Ammon's horn (tissue), 1 donor: ENCODE results near the gene YPEL2.

Experiments
- DNase-seq: peaks from one replicate; pipeline ENCODE4 v3.0.0-alpha.2; 2016; ENCODE audit warnings: low spot score

Gene YPEL2

DNA sequence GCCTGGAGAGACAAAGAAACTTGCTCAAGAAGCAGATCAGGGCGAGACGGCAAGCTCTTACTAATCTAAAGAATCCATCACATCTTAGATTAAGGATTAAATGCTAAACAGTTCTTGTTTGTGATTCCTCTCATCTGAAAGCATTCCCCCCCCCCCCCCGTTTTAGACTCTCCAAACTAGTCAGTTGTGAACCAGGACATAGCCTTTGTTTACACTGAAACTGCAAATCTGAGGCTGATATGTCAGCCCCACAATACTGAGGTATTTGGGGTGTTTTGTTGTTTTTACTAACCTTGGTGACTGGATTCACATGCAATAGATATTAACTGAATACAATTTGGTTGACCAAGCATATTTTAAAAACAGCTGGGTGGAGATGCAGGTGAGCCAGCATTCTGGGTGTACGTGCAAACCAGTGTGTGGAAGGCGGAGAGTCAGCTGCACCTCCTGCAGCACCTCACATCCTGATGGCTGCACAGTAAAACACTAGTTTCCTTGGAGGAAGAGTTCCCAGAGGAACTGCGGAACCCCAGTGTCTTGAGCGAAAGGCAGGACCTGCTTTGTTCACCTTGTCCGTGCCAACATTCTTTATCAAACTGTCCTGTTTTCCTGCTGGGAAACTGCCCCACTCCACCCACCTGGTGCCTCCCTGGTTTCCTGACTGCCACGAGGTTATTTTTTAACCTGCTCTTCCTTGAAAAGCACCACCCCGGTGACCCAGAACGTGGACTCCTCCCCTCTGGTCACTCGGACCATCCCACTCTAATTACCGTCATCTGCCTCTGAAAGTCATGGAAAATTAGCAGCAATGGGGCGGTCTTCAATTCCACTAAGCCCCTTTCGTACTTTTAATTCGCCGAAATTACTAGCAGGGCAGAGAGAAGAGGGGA is 1.2 kb upstream of the YPEL2 start:
- peak; percentile 7 for DNase-seq

DNA sequence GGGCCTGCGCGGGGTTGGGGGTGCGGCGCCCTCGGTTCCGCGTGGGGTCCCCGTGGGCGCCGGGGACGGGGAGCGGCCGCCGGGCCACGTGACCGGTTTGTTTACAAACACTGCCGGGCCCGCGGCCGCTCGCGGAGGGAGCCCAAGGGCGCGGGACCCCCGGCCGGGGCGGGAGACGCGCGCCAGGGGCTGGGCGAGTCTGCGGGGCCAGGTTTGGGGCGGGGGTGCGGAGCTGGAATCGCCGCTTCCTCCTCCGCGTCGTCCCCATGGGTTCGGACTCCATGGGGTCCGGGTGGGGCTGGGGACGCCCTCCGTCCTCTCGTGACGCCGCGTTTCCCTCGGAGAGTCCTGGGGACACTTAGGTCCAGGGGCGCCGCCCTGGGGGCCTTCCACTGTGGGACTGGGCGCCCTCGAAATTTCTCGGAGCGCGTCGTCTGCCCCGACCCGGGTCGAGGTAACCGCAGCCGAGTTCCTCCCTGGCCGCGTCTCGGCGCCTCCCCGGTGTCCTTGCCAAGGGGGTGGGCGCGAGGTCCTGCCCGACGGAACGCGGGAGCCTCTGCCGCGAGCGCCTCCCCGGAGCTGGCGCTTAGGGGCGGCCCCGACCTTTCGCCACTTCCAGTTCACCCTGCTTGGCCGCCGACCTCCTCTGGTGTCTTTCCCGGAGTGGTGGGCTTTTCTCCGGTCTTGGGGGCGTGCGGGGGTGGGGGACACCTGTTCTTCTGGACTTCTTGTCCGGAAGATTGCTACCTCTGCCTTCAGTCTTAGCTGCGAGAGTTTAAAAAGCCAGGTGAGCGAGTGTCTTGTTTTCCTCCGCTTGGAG is 684 bp downstream of the YPEL2 start:
- peak; percentile 30 for DNase-seq

DNA sequence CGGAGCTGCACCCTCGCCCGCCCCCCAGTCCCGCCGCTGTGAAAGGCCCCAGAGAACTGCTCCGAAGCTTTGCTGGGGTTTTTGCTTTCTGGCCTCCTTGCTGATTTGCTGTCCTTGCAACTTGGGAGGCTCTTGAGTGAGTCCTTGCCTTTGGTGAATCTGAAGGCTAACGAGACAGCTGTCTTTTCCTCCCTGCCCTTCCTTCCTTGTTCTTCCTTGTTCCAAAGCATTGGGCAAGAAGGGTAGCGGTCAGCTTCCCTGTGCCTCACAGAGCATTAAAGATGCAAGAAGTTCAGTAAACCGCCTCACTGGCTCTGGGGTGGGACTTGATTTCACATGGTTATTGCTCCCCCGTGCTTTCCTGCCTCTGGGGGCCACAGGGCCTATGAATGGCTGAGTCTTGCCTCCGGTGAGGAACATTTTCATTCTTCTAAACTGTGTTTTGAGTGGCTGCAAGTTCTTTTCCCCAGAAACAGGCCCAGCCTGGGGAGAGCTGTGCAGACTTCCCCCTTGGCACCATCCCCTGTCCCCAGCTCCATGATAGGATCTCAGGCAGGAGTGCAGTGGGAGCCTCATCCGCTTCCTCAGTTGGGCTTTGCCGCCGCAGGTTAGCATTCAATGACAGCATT is 1.4 kb downstream of the YPEL2 start:
- DNase-seq = peak; percentile 58

DNA sequence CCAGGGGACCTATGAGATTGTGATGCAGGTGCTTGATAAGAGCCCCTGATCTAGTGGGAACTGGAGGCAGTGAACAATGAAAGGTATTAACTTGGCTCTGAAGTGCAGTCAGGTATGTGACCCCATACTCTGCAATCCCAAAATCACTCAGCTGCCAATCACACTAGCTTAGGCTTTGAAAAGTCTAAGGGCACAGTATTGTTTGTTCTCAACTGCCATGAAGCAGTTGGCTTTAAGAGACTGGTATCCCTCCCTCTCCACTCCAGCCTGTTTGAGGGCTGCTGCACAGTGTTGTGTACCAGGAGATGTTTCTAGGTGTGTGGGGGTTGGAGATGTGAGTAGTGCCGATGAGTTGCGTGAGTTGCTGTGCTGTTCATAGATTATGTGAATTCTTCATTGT is 2.4 kb downstream of the YPEL2 start:
- no peak for DNase-seq

DNA sequence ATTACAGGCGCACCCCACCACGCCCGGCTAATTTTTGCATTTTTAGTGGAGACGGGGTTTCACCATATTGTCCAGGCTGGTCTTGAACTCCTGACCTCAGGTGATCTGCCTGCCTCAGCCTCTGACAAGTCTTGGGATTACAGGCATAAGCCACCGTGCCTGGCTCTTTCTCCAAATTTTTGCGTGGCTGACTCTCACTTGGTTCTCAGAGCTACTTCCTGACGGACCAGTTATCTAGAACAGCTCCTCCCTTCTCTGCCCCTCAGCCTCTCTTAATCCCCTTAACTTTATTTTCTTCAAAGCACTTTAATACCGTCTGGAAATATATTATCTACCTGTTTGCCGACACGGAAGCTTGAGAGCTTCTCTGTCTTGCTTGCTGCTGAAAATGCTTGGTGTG is 4.2 kb downstream of the YPEL2 start:
- no peak for DNase-seq

DNA sequence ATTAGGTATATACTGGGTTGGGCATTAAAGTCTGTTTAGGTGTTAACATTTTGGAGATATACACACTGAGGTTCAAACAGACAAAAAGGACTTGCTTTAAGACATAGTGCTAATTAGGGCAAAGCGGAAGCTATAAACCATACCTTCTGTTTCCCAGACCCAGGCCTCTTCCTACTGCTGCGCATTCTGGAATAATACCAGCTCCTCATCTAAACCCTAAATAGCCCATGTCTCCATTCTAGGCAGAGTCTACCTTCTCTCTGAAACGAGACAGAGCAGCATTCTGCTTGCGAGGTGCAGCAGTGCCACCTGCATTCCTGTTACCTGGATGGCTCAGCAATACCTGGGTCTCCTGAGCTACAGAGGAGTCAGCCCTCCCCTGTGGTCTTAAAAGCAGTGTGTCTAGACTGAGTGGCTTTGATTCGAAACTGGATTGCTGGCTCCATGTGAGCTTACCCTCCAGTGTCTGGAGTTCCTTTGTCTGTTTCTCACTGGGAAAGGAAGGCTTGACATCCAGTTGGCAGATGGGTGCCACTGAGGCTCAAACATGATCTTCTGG is 6.4 kb downstream of the YPEL2 start:
- no peak for DNase-seq

DNA sequence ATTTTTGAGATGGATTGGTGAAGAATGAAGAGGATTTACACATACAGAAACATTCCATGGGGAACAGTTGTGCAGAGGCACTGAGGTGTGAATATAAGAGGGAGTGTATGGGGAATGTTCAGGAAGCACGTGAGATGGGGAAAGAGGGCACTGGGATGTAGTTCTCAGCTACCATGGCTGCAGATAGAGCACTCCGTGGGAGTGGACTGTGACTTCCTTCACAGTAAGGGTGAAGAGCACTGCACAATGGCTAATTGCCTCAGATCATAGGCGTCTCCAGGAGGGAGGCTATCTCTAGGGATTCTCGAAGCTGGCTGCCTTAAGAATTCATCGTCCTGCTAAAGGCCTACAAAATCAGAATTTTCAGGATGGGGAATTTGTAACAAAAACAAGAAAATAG is 7.0 kb downstream of the YPEL2 start:
- DNase-seq = no peak

DNA sequence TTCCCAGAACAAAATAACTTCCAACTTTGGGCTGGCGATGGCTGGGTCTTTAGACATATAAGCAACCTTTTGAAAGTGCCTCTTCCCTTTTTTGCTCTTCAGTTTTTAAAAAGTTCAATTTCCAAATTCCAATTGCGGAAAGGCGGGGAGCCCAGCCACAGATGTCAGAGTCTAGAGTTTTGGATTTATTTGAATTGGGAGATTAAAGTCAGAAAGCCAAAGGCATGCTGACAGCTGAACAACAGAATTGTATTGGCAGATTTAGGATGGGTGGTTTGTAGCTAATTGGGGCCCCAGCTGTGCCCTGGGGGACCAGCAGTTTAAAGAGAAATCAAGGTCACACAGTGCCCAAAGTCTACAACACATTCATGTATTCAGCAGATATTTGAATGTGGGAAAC is 10.5 kb downstream of the YPEL2 start:
- DNase-seq = no peak

DNA sequence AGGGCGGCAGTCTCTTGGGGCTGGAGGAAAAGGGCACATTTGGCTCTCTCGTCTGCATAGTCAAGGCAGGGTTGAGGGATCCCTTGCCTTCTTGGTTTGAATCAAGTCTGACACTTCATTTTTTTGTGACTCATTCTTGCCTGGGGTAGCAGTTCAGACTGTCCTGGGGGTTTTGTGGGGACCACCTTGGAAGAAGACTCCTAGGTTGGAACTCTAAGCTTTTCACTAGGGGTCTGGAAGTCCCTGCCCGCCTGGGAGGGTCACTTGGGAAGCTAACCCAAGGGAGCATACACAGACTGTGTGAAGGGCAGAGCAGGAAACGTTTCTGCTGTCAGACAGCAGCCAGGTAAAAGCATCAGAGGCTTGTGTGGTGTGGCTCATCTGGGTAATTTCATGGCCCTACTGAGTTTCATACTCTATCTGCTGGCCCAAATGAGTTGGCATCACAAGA is 11.3 kb downstream of the YPEL2 start:
- DNase-seq = no peak

DNA sequence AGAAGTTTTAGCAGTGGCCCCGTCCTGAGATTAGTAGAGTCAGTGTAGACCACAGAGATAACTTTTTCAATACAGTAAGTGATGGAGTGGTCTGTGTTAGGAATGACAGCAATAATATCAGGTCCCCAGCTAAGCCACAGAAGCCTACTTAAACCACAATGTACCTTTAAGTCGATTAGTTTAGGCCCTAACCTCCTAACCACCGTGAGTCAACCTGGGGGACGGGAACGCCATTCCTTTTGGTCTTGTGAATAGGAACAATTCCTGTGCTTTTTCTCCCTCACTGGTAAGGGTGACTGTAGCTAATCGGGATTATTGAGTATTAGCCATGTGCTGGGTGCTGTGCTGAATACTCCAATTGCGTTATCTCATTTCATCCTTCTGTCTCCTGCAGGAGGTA is 14.0 kb downstream of the YPEL2 start:
- no peak for DNase-seq

DNA sequence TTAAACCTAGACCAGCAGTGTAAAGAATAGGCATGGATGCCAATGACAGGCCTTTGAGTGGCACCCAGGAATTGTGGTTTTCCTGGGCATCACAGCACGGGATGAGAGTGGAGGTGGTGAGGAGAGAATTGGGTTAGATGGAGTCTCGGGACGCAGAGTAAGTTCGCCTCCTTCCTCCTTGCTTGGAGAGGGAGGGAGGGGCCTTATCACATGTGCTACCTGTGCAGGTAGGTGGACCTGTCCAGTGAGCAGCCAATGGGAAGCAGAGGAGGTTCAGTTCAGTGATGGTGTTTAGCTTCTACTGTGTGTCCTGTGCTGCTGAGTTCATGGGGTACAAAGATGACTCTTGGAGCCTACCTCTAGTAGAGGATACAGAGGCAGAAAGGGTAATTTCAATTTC is 14.9 kb downstream of the YPEL2 start:
- no peak for DNase-seq

DNA sequence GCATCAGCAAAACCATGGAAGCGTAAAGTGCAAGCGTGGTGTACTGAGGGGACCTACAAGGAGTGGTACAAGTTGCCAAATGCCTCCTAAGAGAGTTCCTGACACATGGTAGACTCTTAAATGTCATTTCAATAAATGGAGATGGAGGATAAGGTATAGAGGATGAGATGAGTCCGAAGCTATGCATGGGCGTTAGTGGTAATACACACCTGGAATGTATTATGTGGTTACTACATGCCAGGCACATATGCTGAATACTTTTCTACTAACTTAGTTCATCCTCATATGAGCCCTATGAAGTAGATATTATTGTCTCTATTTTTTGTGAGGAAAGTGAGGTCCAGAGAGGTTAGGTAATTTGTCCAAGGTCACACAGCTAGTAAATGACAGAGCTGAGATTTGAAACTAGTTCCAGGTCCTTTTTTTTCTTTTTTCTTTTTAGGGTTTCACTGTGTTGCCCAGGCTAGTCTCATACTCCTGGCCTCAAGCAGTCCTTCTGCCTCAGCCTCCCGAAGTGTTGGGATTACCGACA is 15.5 kb downstream of the YPEL2 start:
- DNase-seq = no peak

DNA sequence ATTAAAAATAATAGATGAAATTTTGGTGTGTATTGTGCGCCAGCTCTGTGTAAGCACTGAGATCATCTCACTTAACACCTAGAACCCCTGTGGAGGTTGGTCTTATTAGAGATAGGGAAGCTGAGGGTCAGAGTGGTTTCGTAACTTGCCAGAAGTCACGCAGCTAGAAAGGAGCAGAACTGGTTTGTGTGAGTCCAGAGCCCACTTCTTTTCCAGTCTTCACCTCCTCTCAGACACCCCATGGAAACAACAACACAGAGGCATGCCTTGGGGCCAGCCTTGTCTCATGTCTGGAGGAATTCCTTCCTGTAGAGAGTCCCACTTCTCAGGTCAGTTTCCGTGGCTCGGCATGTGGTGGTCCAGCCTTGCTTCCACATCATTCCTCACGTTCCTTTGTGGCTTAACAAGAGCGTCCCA is 16.5 kb downstream of the YPEL2 start:
- DNase-seq = no peak

DNA sequence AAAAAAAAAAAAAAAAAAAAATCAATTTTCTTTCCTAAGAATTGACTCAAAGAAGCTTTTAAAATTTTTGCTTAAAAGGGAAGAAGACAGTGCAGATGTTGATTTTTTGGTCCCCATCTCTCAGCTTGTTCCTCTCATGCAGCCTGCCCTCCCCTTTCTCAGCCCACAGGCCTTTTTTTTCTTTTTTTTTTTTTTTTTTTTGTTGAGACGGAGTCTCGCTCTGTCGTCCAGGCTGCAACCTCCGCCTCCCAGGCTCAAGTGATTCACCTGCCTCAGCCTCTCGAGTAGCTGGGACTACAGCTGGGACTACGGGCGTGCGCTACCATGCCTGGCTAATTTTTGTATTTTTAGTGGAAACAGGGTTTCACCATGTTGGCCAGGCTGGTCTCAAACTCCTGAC is 17.7 kb downstream of the YPEL2 start:
- no peak for DNase-seq

DNA sequence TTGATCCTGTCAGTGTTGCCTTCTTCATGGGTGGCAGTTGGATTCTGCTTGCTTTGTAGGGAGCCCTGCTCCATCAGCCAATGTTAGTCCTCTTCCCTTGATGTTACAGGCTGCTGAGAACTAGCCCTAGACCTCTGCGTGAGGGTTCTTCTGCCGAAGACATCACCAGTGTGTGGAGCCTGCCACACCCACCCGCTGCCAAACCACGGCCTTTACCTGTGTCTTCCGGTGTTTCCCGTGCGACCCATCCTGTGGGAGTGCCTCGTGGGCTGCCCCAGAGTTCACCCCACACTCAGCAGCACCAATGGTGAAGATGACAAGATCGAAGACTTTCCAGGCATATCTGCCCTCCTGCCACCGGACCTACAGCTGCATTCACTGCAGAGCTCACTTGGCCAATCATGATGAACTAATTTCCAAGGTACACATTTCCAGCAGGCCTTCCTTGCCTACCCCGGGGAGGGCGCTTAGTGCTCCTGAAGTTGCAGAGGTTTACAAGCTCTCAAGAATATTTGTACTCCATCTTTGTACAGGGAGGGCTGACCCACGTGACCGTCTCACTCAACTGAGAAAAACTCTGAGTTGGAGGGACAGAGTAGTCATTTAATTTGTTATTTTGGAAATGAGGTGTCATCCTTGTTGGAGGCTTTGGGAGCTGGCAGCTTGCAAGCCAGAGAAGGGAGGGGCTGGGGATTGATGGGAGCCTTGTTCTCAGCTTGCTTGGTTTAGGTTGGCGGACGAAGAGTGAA is 21.8 kb downstream of the YPEL2 start:
- DNase-seq = no peak

DNA sequence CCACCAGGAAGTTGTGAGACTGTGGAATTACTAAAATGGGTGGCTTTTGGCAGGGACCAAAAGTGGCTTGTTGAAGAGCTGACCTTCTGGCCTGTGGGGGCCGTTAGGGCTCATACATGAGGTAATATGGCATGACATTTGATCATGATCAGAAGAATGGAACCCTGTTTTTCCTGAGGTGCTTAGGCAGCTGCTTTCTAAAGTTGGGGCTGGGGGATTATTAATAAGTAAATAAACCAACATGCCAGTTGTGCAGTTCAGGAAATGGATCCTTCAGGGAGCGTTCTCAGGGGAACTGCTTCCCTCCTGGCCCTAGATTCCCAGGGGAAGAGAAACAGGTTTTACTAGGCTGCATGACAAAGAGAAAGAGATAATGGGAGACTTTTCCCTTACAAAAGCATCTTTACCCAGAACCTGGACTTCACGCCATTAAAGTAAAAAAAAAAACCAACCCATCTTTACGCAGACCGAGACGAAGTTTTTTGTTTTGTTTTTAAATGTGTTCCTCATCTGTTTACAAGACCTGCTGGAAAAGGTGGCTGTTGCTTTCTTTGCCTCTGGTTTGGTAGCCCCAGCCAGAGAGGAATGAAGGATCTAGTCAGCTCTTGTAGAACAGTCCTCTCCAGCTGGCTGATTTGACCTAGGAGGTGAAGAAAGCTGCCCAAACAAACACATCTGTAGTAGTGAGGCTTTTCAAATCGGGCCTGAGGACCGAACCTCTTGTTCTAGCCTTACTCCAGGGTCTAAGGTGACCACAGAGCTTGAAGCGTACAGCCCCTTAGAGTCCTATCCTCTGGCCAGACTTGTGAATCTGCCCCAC is 22.7 kb downstream of the YPEL2 start:
- DNase-seq = no peak

DNA sequence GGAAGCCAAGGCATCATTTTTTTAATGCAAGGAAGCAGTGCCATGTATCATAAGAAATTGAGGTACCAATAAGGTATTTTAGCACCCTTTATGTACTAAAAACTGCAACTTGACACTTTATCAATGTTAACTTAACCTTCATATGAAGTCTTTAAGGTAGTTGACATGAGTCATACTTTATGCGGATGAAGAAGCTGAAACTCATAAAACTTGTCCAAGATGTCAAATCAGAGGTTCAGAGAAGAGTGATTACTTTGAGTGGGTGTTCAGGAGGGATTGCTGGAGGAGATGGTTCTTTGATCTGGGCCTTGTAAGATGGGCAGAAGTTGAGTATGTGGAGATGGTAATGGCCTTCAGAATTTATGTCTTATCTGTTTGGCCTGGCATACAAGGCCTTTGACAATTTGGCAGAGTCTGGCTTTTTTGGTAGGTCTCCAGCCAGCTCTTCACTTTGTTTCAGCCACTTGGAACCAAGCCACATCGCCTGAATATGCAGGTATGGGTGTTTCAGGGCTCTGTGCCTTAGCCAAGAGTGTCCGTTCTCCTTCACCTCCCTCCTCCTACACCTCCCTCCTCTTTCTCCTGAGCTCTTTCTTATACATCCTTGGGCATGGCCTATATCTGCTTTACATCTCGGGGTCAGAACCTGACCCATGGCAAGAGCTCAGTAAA is 23.7 kb downstream of the YPEL2 start:
- DNase-seq = no peak

DNA sequence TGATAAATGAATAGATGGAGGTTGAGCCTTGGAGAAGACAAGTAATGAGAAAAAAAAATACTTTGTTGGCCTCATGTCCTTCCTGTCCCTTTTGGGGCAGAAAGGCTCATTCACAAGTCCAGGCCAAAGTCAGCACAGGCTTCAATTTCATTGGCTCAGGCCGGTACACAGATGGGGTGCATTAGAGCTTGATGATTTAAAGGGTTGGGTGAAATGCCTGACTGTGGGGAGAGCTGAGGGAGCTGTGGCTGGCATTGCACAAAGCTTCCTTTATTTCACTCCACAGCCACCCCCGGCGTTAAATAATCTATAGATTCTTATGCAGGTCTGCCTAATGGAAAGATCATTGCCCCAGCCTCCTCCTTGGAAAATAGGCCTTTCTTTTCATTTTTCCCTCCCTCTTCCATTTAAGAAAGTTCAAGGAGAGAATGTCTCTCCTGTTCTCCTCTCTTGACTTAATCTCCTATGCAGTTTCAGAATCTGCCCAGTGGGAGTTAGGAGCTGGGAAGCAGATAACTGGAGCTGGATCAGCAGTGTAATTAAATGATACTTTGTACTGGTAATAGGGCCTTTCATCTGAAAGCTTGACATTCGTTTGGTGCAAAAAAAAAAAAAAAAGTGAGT is 24.4 kb downstream of the YPEL2 start:
- DNase-seq = peak; percentile 84

DNA sequence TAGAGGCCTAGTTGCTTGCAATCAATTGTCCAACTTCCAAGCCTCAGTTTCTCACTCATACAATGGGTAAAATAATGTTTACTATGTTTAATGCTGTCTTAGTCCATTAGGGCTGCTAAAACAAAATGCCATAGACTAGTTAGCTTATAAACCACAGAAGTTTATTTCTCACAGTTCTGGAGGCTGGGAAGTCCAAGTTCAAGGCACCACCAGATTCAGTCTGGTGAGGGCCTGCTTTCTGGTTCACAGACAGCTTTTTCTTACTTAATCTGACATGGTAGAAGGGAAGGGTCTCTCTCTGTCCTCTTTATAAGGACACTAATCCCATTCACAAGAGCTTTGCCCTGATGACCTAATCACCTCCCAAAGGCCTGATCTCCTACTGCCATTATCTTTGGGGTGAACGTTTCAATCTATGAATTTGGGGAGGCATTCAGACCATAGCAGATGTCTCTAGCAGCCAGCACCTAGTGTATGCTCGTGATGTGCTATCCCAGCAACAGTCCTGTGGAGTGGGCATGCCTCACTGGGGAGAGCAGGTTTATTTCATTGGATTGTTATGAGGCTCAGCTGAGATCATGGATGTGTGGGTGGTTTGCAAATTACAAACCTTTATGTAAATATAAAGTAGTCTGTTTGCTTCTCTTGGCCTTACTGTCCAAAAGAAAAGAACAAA is 25.2 kb downstream of the YPEL2 start:
- no peak for DNase-seq
